ENCODE data around the gene MAP3K9.

DNA sequence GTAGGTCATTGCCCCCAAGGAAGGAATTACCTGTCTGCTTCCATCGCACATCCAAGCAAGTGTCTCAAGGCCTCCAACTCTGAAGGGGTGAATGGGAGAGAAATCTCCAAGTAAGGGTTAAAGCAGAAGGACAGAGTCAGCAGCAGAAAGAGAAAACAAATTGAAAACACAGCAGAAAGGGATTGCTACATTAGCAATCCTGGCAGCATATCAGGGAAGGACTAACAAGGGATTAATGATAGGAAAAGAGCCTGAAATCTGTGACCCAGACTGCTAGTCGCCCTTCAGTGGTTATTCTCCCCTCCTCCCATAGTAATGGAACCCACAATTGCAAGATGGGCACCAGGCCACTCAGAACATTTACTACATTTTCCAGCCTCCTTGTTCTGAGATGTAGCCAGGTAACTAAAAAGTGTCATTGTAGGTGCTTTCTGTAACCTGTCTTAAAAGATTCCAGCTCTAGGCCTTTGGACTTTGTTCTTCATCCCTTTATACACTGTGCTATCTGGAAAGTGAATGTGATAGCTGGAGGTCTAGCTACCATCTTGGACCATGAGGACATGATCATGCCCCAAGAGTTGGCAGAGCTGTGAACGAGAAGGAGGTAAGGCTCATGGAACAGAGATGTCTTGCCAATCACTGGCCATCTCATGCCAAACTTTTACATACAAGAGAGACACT is 36.0 kb downstream of the MAP3K9 start:
- TF ChIP-seq TAF1 (IDR thresholded peaks at IDR 0.05; ENCODE audit: low read depth) = no peak
- TF ChIP-seq, protein P1, sequence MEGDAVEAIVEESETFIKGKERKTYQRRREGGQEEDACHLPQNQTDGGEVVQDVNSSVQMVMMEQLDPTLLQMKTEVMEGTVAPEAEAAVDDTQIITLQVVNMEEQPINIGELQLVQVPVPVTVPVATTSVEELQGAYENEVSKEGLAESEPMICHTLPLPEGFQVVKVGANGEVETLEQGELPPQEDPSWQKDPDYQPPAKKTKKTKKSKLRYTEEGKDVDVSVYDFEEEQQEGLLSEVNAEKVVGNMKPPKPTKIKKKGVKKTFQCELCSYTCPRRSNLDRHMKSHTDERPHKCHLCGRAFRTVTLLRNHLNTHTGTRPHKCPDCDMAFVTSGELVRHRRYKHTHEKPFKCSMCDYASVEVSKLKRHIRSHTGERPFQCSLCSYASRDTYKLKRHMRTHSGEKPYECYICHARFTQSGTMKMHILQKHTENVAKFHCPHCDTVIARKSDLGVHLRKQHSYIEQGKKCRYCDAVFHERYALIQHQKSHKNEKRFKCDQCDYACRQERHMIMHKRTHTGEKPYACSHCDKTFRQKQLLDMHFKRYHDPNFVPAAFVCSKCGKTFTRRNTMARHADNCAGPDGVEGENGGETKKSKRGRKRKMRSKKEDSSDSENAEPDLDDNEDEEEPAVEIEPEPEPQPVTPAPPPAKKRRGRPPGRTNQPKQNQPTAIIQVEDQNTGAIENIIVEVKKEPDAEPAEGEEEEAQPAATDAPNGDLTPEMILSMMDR (IDR thresholded peaks at IDR 0.05; ENCODE audit: poor library complexity, severe bottlenecking) = no peak
- TF ChIP-seq POLR2AphosphoS5 (IDR thresholded peaks at IDR 0.05) = no peak
- TF ChIP-seq EP300 (conservative IDR thresholded peaks at IDR 0.05; ENCODE audit: poor library complexity, severe bottlenecking) = no peak
- TF ChIP-seq, protein P2, sequence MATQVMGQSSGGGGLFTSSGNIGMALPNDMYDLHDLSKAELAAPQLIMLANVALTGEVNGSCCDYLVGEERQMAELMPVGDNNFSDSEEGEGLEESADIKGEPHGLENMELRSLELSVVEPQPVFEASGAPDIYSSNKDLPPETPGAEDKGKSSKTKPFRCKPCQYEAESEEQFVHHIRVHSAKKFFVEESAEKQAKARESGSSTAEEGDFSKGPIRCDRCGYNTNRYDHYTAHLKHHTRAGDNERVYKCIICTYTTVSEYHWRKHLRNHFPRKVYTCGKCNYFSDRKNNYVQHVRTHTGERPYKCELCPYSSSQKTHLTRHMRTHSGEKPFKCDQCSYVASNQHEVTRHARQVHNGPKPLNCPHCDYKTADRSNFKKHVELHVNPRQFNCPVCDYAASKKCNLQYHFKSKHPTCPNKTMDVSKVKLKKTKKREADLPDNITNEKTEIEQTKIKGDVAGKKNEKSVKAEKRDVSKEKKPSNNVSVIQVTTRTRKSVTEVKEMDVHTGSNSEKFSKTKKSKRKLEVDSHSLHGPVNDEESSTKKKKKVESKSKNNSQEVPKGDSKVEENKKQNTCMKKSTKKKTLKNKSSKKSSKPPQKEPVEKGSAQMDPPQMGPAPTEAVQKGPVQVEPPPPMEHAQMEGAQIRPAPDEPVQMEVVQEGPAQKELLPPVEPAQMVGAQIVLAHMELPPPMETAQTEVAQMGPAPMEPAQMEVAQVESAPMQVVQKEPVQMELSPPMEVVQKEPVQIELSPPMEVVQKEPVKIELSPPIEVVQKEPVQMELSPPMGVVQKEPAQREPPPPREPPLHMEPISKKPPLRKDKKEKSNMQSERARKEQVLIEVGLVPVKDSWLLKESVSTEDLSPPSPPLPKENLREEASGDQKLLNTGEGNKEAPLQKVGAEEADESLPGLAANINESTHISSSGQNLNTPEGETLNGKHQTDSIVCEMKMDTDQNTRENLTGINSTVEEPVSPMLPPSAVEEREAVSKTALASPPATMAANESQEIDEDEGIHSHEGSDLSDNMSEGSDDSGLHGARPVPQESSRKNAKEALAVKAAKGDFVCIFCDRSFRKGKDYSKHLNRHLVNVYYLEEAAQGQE (IDR thresholded peaks at IDR 0.05; ENCODE audit: borderline replicate concordance) = no peak
- no peak for TF ChIP-seq EZH2 (IDR thresholded peaks at IDR 0.05; ENCODE audit: borderline replicate concordance, insufficient read depth, low read length, poor library complexity, severe bottlenecking)
- TF ChIP-seq SMC3 (conservative IDR thresholded peaks at IDR 0.05; ENCODE audit: poor library complexity) = no peak
- no peak for TF ChIP-seq RAD21 (conservative IDR thresholded peaks at IDR 0.05)
- no peak for TF ChIP-seq MXI1 (conservative IDR thresholded peaks at IDR 0.05; ENCODE audit: poor library complexity, severe bottlenecking)

All from neural cell (in vitro differentiated cells).